AG04450 (cell line): Measurements from ENCODE around the gene SYT13. TPM values are rescaled to one million over a fixed set of nuclear protein-coding genes. Genes with fewer than 3 reads are reported as not detected.

Source experiments
- CTCF ChIA-PET: fragments of 300-600, 350-600 bp; formaldehyde crosslinking; extraction: SDS; loops from one replicate; lab custom pipeline; 2022; ENCODE audit warnings: antibody characterized with exemption, inconsistent platforms; lab: Charles Lee
- POLR2A ChIA-PET: fragments of 350-600 bp; formaldehyde crosslinking; extraction: SDS; loops from one replicate; lab custom pipeline; 2021; ENCODE audit warnings: antibody characterized with exemption, inconsistent platforms; lab: Yijun Ruan, JAX
- DNase-seq: peaks from one replicate; pipeline ENCODE4 v3.0.0-alpha.2; 2011; ENCODE audit warnings: low read depth, low spot score
- H3K27ac ChIP-seq: one replicate; pipeline ENCODE4 v1.5.1; 2012; ENCODE audit warnings: low read depth, low read length, control low read depth
- H3K27me3 ChIP-seq: one replicate; pipeline ENCODE4 v1.6.0; 2012; ENCODE audit warnings: low read length; ENCODE audit not compliant: control insufficient read depth, insufficient read depth
- H3K4me3 ChIP-seq: 2 replicates; pipeline ENCODE4 v1.5.1; 2011; ENCODE audit warnings: mild to moderate bottlenecking, low read depth, low read length, control low read depth
- H3K9me3 ChIP-seq: 2 replicates; pipeline ENCODE4 v1.5.1; 2012; ENCODE audit warnings: low read length; ENCODE audit not compliant: control insufficient read depth, insufficient read depth
- polyA plus RNA-seq: library from polyadenylated mRNA; depleted of rRNA; stranded (reverse); fragments of >200 nt; gene quantifications from 2 replicates; pipeline ENCODE4 v1.2.3, GENCODE V29; 2011
- TF ChIP-seq, protein P1 (sequence below): IDR thresholded peaks from 2 replicates; pipeline ENCODE4 v1.5.1; 2011; ENCODE audit warnings: low read depth, low read length, control low read depth, inconsistent platforms

SYT13 gene
- polyA plus RNA-seq, 1 experiment = not detected

DNA sequence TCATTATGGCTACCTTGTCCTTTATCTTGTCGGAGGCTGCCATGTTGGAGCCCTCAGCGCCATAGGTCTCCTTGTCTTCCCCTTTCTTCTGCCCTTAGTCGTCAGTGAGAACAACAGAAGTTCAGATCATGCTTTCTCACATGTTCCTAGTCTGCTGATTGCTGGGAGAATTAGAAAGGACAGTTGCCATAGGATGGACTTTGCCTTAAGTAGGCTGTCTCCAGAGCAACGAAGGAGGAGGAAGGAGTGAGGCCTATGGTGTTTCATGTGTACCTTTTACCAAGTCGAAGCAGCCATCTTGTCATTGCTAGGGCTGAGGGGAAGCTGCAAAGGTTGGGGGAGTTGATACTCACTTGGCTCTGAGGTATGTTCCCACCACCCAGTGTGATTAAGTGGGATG is 62.6 kb downstream of the SYT13 start:
- ChIA-PET POLR2A (no interaction called here), CTCF (no interaction called here)
- H3K4me3 ChIP-seq = no peak overlapping the region
- H3K9me3 ChIP-seq = no peaks in the 10 kb centered on the region; the same call in 1 of the 2 replicates
- no peak overlapping the region for H3K27ac ChIP-seq
- DNase-seq = no peak
- H3K27me3 ChIP-seq = no peaks in the 10 kb centered on the region
- TF ChIP-seq, protein P1, sequence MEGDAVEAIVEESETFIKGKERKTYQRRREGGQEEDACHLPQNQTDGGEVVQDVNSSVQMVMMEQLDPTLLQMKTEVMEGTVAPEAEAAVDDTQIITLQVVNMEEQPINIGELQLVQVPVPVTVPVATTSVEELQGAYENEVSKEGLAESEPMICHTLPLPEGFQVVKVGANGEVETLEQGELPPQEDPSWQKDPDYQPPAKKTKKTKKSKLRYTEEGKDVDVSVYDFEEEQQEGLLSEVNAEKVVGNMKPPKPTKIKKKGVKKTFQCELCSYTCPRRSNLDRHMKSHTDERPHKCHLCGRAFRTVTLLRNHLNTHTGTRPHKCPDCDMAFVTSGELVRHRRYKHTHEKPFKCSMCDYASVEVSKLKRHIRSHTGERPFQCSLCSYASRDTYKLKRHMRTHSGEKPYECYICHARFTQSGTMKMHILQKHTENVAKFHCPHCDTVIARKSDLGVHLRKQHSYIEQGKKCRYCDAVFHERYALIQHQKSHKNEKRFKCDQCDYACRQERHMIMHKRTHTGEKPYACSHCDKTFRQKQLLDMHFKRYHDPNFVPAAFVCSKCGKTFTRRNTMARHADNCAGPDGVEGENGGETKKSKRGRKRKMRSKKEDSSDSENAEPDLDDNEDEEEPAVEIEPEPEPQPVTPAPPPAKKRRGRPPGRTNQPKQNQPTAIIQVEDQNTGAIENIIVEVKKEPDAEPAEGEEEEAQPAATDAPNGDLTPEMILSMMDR = no peak

DNA sequence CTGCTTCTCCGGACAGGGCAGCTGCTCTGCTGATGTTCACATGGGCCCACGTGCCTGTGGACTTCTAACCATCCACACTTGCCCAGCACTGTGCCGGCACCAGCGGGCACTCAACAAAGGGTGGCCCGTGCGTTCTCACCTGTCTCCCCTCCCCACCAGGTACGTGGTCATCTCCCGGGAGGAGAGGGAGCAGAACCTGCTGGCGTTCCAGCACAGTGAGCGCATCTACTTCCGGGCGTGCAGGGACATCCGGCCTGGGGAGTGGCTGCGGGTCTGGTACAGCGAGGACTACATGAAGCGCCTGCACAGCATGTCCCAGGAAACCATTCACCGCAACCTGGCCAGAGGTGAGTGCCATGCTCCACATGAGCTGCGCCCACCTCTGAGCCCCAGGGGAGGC is 66.7 kb downstream of the SYT13 start:
- Histone ChIP-seq H3K4me3 (no peak overlapping the region), H3K27me3 (no peaks in the 10 kb centered on the region), H3K27ac (no peak overlapping the region), H3K9me3 (no peaks in the 10 kb centered on the region; the same call in 1 of the 2 replicates)
- TF ChIP-seq, protein P1 = no peak
- ChIA-PET CTCF (no interaction called here), POLR2A (no interaction called here)
- no peak for DNase-seq

DNA sequence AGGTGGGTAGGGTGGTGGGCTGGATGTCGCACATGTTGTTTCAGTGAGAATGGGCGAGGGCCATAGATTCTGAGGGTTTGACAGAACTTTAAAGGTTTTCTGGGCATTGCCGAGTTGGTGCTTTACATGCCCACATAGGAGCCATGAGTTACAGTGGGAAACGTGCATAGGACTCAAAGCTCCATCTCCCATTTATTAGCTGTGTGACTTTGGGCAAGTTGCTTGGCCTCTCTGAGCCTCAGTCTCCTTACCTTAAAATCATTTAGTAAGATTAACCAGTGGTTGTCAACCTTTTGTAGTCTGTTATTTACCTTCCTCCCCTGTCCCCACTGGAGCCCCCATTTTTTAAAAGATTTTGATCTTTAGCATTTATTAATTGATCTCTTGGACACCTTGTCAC is 67.4 kb downstream of the SYT13 start:
- ChIA-PET CTCF (no interaction called here), POLR2A (no interaction called here)
- no peak overlapping the region for H3K27ac ChIP-seq
- H3K4me3 ChIP-seq = no peak overlapping the region
- H3K27me3 ChIP-seq = no peaks in the 10 kb centered on the region
- TF ChIP-seq, protein P1 = no peak
- no peaks in the 10 kb centered on the region; the same call in 1 of the 2 replicates for H3K9me3 ChIP-seq
- no peak for DNase-seq

DNA sequence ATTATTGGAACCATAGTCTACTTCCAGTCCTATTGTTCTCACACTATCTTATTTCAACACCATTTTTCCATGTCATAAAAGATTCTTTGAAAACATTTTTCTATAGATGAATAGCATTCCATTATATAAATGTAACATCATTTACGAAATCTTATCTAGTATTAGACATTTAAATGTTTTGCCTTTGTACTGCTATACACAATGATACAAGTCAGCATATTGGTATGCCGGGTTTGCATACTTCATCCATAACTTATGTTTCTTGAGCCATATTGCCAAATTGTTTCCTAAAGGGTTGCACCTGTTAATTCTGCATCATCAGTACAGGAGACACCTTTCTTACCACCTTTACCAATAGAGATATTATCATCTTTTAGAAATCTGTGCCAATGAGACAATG is 68.2 kb downstream of the SYT13 start:
- no peak for DNase-seq
- H3K27ac ChIP-seq = no peak overlapping the region
- H3K4me3 ChIP-seq = no peak overlapping the region
- TF ChIP-seq, protein P1 = no peak
- no peaks in the 10 kb centered on the region for H3K27me3 ChIP-seq
- no peaks in the 10 kb centered on the region; the same call in 1 of the 2 replicates for H3K9me3 ChIP-seq
- POLR2A ChIA-PET = no interaction called here
- CTCF ChIA-PET = no interaction called here

DNA sequence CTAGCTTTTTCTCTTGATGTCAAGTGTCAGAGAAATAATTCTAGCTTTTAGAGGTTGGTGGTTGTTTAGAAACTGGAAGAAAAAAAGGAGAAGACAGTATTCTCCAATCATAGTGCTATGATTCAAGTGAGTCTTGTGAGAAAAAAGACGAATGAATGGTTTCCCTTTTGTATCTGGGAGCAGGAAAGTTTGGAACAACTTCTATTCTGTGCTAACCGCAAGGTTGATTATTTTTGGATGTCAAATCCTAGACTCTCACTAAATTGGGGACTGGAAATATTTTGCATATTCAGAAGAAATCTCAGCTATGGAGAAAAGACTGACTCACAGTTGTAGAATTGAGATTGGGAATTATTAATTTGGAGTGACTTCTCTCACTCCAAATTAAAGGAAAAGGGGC is 69.2 kb downstream of the SYT13 start:
- ChIA-PET POLR2A (no interaction called here), CTCF (interaction anchor here (1.0 kb wide), 2 partner anchors 17 to 106 kb away, joined by 3 to 4 read pairs; no protein-coding TSS in a partner anchor)
- no peak overlapping the region for H3K27ac ChIP-seq
- no peaks in the 10 kb centered on the region; the same call in 1 of the 2 replicates for H3K9me3 ChIP-seq
- H3K27me3 ChIP-seq = no peaks in the 10 kb centered on the region
- TF ChIP-seq, protein P1 = no peak
- DNase-seq = no peak
- no peak overlapping the region for H3K4me3 ChIP-seq
